NCI-H2227 (cell line): ENCODE data around the gene STXBP6.

Experiments
- DNase-seq: peaks from one replicate; lab custom pipeline; 2025; ENCODE audit not compliant: unreplicated experiment; lab: John Stamatoyannopoulos, UW

The STXBP6 gene

GRCh38 chr14:25052921-25053320 is 3.0 kb upstream of the STXBP6 start:
- no peak for DNase-seq

- DNase-seq = no peak
Measured at GRCh38 chr14:25052385-25052784, 2.4 kb upstream of the STXBP6 start.

- DNase-seq = peak; percentile 24
Measured at GRCh38 chr14:25050269-25051150, 563 bp upstream of the STXBP6 start.

- DNase-seq = no peak
Measured at GRCh38 chr14:25049093-25049567, 817 bp downstream of the STXBP6 start.

GRCh38 chr14:25048170-25049016 is 1.6 kb downstream of the STXBP6 start:
- DNase-seq = no peak

GRCh38 chr14:25046301-25046943 is 3.5 kb downstream of the STXBP6 start:
- DNase-seq = no peak

- no peak for DNase-seq
Measured at GRCh38 chr14:25044106-25044698, 5.7 kb downstream of the STXBP6 start.

GRCh38 chr14:25042362-25043299 is 7.3 kb downstream of the STXBP6 start:
- peak; percentile 47 for DNase-seq

- DNase-seq = peak; percentile 64
Measured at GRCh38 chr14:25041898-25042297, 8.0 kb downstream of the STXBP6 start.

GRCh38 chr14:25041484-25041883 is 8.5 kb downstream of the STXBP6 start:
- DNase-seq = no peak

- DNase-seq = no peak
Measured at GRCh38 chr14:25039933-25040332, 10.0 kb downstream of the STXBP6 start.

- no peak for DNase-seq
Measured at GRCh38 chr14:25038044-25038668, 11.8 kb downstream of the STXBP6 start.

- DNase-seq = no peak
Measured at GRCh38 chr14:25037032-25037431, 12.9 kb downstream of the STXBP6 start.

GRCh38 chr14:25034803-25035681 is 14.9 kb downstream of the STXBP6 start:
- no peak for DNase-seq

GRCh38 chr14:25033358-25033757 is 16.6 kb downstream of the STXBP6 start:
- no peak for DNase-seq

GRCh38 chr14:25032092-25032784 is 17.7 kb downstream of the STXBP6 start:
- no peak for DNase-seq

GRCh38 chr14:25026476-25027137 is 23.3 kb downstream of the STXBP6 start:
- no peak for DNase-seq
